ENCODE measurements around the gene TRHDE. TPM values are rescaled to one million over a fixed set of nuclear protein-coding genes. Genes with fewer than 3 reads are reported as not detected.

The TRHDE gene
- total and polyA plus RNA-seq, 2 donors (not counting 3 experiments of a cell fraction or from before 2014, with no cell fraction given): not detected

GRCh38 chr12:72570601-72571000 lies 298.4 kb downstream of the TRHDE start:
- no peak for DNase-seq (ENCODE audit: low read depth, low spot score)
- BruUV-seq (replicated peaks): no TSS peak
- dilution Hi-C loops (cut with MboI; ENCODE audit: extremely low pct_ligation_motif_present, low sequenced_read_pairs) (no loop called here), intact Hi-C loops (cut with micrococcal nuclease) (no loop called here)
- H3K9me3 ChIP-seq (replicated peaks; ENCODE audit: control insufficient read depth, insufficient read depth, low read length): no peaks in the 10 kb centered on the region
- no peaks in the 10 kb centered on the region for H3K9me1 ChIP-seq (replicated peaks; ENCODE audit: control insufficient read depth, extremely low read depth, insufficient read depth, low read length)
- no peaks in the 10 kb centered on the region for H3K27me3 ChIP-seq (ENCODE audit: control insufficient read depth in 2 of 2, insufficient read depth in 2 of 2, low read length in 2 of 2)
- TF ChIP-seq EZH2 (IDR thresholded peaks at IDR 0.05; ENCODE audit: borderline replicate concordance, low read depth, low read length, severe bottlenecking): no peak
- H3K79me2 ChIP-seq (ENCODE audit: control insufficient read depth, insufficient read depth, low read length): no peaks in the 10 kb centered on the region
- no peaks in the 10 kb centered on the region for H3K4me1 ChIP-seq (ENCODE audit: control insufficient read depth, extremely low read depth, insufficient read depth, low read length)
- no peak for FAIRE-seq
- no peak overlapping the region for H3K4me2 ChIP-seq (ENCODE audit: insufficient read depth, low read length)
- no peak overlapping the region for H3K27ac ChIP-seq (ENCODE audit: insufficient read depth, low read depth, low read length)
- no peak overlapping the region for H2AFZ ChIP-seq (ENCODE audit: low read depth, low read length)
- ChIA-PET CTCF (no interaction called here), POLR2A (no interaction called here)
- no peaks in the 10 kb centered on the region for H4K20me1 ChIP-seq (replicated peaks; ENCODE audit: control insufficient read depth, extremely low read depth, insufficient read depth, low read length)
- no peak overlapping the region for H3K9ac ChIP-seq (replicated peaks; ENCODE audit: extremely low read depth, insufficient read depth, low read length)
- H3K36me3 ChIP-seq (ENCODE audit: control insufficient read depth in 2 of 2, extremely low read depth in 1 of 2, insufficient read depth in 2 of 2, low read length in 2 of 2): no peaks in the 10 kb centered on the region
- no peak overlapping the region for H3K4me3 ChIP-seq (replicated peaks in 1 of 3; ENCODE audit: insufficient read depth in 1 of 3, low read depth in 1 of 3, low read length in 3 of 3)

DNA sequence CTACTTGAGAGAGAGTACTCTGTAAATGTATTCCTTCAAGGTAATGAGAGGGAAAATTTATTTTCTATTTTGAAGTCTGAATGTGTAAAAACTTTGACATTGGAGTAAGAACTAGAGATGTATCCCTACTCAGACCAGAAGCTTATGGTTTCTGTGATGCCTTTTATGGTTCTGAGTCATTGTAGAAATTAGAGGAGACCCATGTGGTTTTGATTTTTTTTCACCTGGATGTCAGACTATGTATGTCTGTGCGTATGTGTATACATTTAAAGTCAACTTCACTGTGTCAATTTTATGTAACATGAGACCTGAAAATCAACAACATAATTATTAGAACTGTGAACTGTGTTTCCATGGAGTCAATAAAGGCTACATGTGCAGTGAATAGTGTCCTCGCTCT lies 302.0 kb downstream of the TRHDE start:
- DNase-seq (ENCODE audit: low read depth, low spot score) (no peak), FAIRE-seq (no peak)
- CTCF ChIA-PET: no interaction called here
- Histone ChIP-seq H3K4me2 (ENCODE audit: insufficient read depth, low read length) (no peak overlapping the region), H3K9ac (replicated peaks; ENCODE audit: extremely low read depth, insufficient read depth, low read length) (no peak overlapping the region), H3K27ac (ENCODE audit: insufficient read depth, low read depth, low read length) (no peak overlapping the region), H4K20me1 (replicated peaks; ENCODE audit: control insufficient read depth, extremely low read depth, insufficient read depth, low read length) (no peaks in the 10 kb centered on the region), H3K9me3 (replicated peaks; ENCODE audit: control insufficient read depth, insufficient read depth, low read length) (no peaks in the 10 kb centered on the region), H3K79me2 (ENCODE audit: control insufficient read depth, insufficient read depth, low read length) (no peaks in the 10 kb centered on the region), H3K4me1 (ENCODE audit: control insufficient read depth, extremely low read depth, insufficient read depth, low read length) (no peaks in the 10 kb centered on the region), H3K9me1 (replicated peaks; ENCODE audit: control insufficient read depth, extremely low read depth, insufficient read depth, low read length) (no peaks in the 10 kb centered on the region), H3K4me3 (replicated peaks in 1 of 3; ENCODE audit: insufficient read depth in 1 of 3, low read depth in 1 of 3, low read length in 3 of 3) (no peak overlapping the region), H2AFZ (ENCODE audit: low read depth, low read length) (no peak overlapping the region), H3K27me3 (ENCODE audit: control insufficient read depth in 2 of 2, insufficient read depth in 2 of 2, low read length in 2 of 2) (no peaks in the 10 kb centered on the region), H3K36me3 (ENCODE audit: control insufficient read depth in 2 of 2, extremely low read depth in 1 of 2, insufficient read depth in 2 of 2, low read length in 2 of 2) (no peaks in the 10 kb centered on the region)
- TF ChIP-seq JUN (IDR thresholded peaks at IDR 0.05; ENCODE audit: borderline replicate concordance, insufficient read depth, insufficient read length, low read depth) (no peak), CTCF (IDR thresholded peaks at IDR 0.05; ENCODE audit: extremely low read depth in 1 of 2, insufficient read depth in 1 of 2, low read depth in 1 of 2, low read length in 2 of 2) (no peak), MAX (IDR thresholded peaks at IDR 0.05; ENCODE audit: insufficient read depth, insufficient read length) (no peak), MYC (IDR thresholded peaks at IDR 0.05; ENCODE audit: low read depth, low read length) (no peak), FOS (IDR thresholded peaks at IDR 0.05; ENCODE audit: borderline replicate concordance, insufficient read depth, low read length) (no peak), GATA2 (IDR thresholded peaks at IDR 0.05; ENCODE audit: insufficient read depth, insufficient read length, low read depth, low read length) (no peak), POLR2AphosphoS5 (IDR thresholded peaks at IDR 0.05; ENCODE audit: insufficient read depth, low read depth, low read length) (no peak), EZH2 (IDR thresholded peaks at IDR 0.05; ENCODE audit: borderline replicate concordance, low read depth, low read length, severe bottlenecking) (no peak), POLR2A (IDR thresholded peaks at IDR 0.05; ENCODE audit: low read depth, low read length) (no peak)
- POLR2A ChIA-PET: no interaction called here
- dilution Hi-C loops (cut with MboI; ENCODE audit: extremely low pct_ligation_motif_present, low sequenced_read_pairs) (no loop called here), intact Hi-C loops (cut with micrococcal nuclease) (no loop called here)
- BruUV-seq (replicated peaks): no TSS peak
